Measurements from ENCODE around the gene MIEN1. TPM values are rescaled to one million over a fixed set of nuclear protein-coding genes. Genes with fewer than 3 reads are reported as not detected.

MIEN1 gene
- total and polyA plus RNA-seq, 2 of the 13 experiments (the other 11 are each of a cell fraction or from before 2014, with no cell fraction given), result 40.6 to 56.6 TPM

GRCh38 chr17:39739885-39740356 is 9.6 kb upstream of the MIEN1 start (continued):
- no peak for TF ChIP-seq HDAC1 (CRISPR knock-in tag; IDR thresholded peaks at IDR 0.05)
- TF ChIP-seq GLI4 (CRISPR knock-in tag; IDR thresholded peaks at IDR 0.05; ENCODE audit: borderline replicate concordance), result no peak
- peak in 1 of 2 experiments; percentile 16; a peak in 1 of 4 replicates for TF ChIP-seq HMGXB4 (CRISPR knock-in tag; IDR thresholded peaks at IDR 0.05; ENCODE audit: borderline replicate concordance in 1 of 2, low read depth in 1 of 2)
- no peak for TF ChIP-seq ZMAT3 (CRISPR knock-in tag; conservative IDR thresholded peaks at IDR 0.05)
- TF ChIP-seq E2F2 (CRISPR knock-in tag; IDR thresholded peaks at IDR 0.05; ENCODE audit: borderline replicate concordance), result no peak
- TF ChIP-seq ZNF580 (CRISPR knock-in tag; IDR thresholded peaks at IDR 0.05; ENCODE audit: borderline replicate concordance, low read depth), result 0 out of 2 replicates have a peak, but pooled peaks have one; percentile 5
- no peak for TF ChIP-seq SKIL (CRISPR knock-in tag; IDR thresholded peaks at IDR 0.05; ENCODE audit: borderline replicate concordance)
- no peak for TF ChIP-seq ZNF850 (CRISPR knock-in tag; conservative IDR thresholded peaks at IDR 0.05)
- TF ChIP-seq TEAD2 (CRISPR knock-in tag; IDR thresholded peaks at IDR 0.05), result no peak
- 0 out of 2 replicates have a peak, but pooled peaks have one; percentile 10 for TF ChIP-seq FOXC1 (CRISPR knock-in tag; IDR thresholded peaks at IDR 0.05; ENCODE audit: borderline replicate concordance)
- TF ChIP-seq SSRP1 (CRISPR knock-in tag; IDR thresholded peaks at IDR 0.05), result peak; percentile 88; the same call in 1 of the 2 replicates
- TF ChIP-seq ZNF441 (CRISPR knock-in tag; IDR thresholded peaks at IDR 0.05; ENCODE audit: borderline replicate concordance), result peak; percentile 22; the same call in 1 of the 2 replicates
- TF ChIP-seq SIX4 (CRISPR knock-in tag; IDR thresholded peaks at IDR 0.05), result no peak
- TF ChIP-seq DNMT1 (CRISPR knock-in tag; IDR thresholded peaks at IDR 0.05), result no peak
- no peak for TF ChIP-seq ZNF34 (CRISPR knock-in tag; IDR thresholded peaks at IDR 0.05; ENCODE audit: borderline replicate concordance)
- TF ChIP-seq SALL1 (CRISPR knock-in tag; IDR thresholded peaks at IDR 0.05), result no peak
- TF ChIP-seq ZNF549 (CRISPR knock-in tag; IDR thresholded peaks at IDR 0.05), result no peak
- TF ChIP-seq ATF2 (CRISPR knock-in tag; IDR thresholded peaks at IDR 0.05), result no peak
- no peak for TF ChIP-seq ZNF589 (CRISPR knock-in tag; conservative IDR thresholded peaks at IDR 0.05)
- no peak for TF ChIP-seq HIC2 (CRISPR knock-in tag; IDR thresholded peaks at IDR 0.05; ENCODE audit: low read depth)
- no peak for TF ChIP-seq TCF7L2 (IDR thresholded peaks at IDR 0.05; ENCODE audit: low read depth, low read length)
- TF ChIP-seq SMARCE1 (IDR thresholded peaks at IDR 0.05; ENCODE audit: borderline replicate concordance), result no peak

Data from HepG2 (cell line).